Upper lobe of right lung (tissue), 1 donor: Measurements from ENCODE around the gene PDE2A. TPM values are rescaled to one million over a fixed set of nuclear protein-coding genes. Genes with fewer than 3 reads are reported as not detected.

Experiments
- ATAC-seq: fragments of 200-7000 bp; cut with Tn5 transposase; one replicate; pipeline ENCODE4 v1.9.1; 2020; ENCODE audit warnings: mild to moderate bottlenecking, moderate library complexity
- DNase-seq: peaks from one replicate; pipeline ENCODE4 v3.0.0-alpha.2; 2020
- H3K27ac ChIP-seq: fragments of 200-600 bp; one replicate; pipeline ENCODE4 v1.8.0; 2022
- H3K27me3 ChIP-seq: fragments of 200-600 bp; one replicate; pipeline ENCODE4 v1.8.0; 2022; ENCODE audit warnings: mild to moderate bottlenecking
- H3K36me3 ChIP-seq: fragments of 200-600 bp; one replicate; pipeline ENCODE4 v1.8.0; 2022
- H3K4me1 ChIP-seq: fragments of 200-600 bp; one replicate; pipeline ENCODE4 v1.8.0; 2022
- H3K4me3 ChIP-seq: fragments of 200-600 bp; one replicate; pipeline ENCODE4 v1.8.0; 2022; ENCODE audit warnings: mild to moderate bottlenecking
- H3K9me3 ChIP-seq: fragments of 200-600 bp; one replicate; pipeline ENCODE4 v1.8.0; 2022
- intact Hi-C: fragments of 100-400 bp; cut with DNase I; formaldehyde crosslinking; loops from one replicate; pipeline ENCODE4 v1.11.0; 2022
- total RNA-seq: library from RNA; stranded (reverse); fragmentation: NEBNext Ultra II Directional; extraction: Animal tissue kit (Norgen Biotek cat#: 25700); gene quantifications from one replicate; pipeline ENCODE4 v1.2.1, GENCODE V29; 2021
- TF ChIP-seq, protein P1 (sequence below): fragments of 200-600 bp; IDR thresholded peaks from one replicate; pipeline ENCODE4 v1.8.0; 2022; ENCODE audit warnings: antibody characterized with exemption
- donor health status: DM: no; HTN: yes; CAD: no; lungs with severe emphysema.

PDE2A gene
- total RNA-seq, 1 donor from 2014 or later = 27.3 TPM

- Histone ChIP-seq H3K4me3 (peak overlapping the region; percentile 20), H3K27ac (no peak overlapping the region), H3K9me3 (no peaks in the 10 kb centered on the region), H3K4me1 (peaks cover 10% of the 10 kb centered on the region), H3K27me3 (peaks cover 40% of the 10 kb centered on the region), H3K36me3 (no peaks in the 10 kb centered on the region)
- DNase-seq = peak; percentile 74
- TF ChIP-seq, protein P1, sequence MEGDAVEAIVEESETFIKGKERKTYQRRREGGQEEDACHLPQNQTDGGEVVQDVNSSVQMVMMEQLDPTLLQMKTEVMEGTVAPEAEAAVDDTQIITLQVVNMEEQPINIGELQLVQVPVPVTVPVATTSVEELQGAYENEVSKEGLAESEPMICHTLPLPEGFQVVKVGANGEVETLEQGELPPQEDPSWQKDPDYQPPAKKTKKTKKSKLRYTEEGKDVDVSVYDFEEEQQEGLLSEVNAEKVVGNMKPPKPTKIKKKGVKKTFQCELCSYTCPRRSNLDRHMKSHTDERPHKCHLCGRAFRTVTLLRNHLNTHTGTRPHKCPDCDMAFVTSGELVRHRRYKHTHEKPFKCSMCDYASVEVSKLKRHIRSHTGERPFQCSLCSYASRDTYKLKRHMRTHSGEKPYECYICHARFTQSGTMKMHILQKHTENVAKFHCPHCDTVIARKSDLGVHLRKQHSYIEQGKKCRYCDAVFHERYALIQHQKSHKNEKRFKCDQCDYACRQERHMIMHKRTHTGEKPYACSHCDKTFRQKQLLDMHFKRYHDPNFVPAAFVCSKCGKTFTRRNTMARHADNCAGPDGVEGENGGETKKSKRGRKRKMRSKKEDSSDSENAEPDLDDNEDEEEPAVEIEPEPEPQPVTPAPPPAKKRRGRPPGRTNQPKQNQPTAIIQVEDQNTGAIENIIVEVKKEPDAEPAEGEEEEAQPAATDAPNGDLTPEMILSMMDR = peak; percentile 40
- intact Hi-C loops = loop anchor here (5.0 kb wide), 1 partner anchor 62 kb away; no protein-coding TSS in a partner anchor
- peak; percentile 33 for ATAC-seq
Measured at GRCh38 chr11:72589802-72590761, 84.1 kb downstream of the PDE2A start.

DNA sequence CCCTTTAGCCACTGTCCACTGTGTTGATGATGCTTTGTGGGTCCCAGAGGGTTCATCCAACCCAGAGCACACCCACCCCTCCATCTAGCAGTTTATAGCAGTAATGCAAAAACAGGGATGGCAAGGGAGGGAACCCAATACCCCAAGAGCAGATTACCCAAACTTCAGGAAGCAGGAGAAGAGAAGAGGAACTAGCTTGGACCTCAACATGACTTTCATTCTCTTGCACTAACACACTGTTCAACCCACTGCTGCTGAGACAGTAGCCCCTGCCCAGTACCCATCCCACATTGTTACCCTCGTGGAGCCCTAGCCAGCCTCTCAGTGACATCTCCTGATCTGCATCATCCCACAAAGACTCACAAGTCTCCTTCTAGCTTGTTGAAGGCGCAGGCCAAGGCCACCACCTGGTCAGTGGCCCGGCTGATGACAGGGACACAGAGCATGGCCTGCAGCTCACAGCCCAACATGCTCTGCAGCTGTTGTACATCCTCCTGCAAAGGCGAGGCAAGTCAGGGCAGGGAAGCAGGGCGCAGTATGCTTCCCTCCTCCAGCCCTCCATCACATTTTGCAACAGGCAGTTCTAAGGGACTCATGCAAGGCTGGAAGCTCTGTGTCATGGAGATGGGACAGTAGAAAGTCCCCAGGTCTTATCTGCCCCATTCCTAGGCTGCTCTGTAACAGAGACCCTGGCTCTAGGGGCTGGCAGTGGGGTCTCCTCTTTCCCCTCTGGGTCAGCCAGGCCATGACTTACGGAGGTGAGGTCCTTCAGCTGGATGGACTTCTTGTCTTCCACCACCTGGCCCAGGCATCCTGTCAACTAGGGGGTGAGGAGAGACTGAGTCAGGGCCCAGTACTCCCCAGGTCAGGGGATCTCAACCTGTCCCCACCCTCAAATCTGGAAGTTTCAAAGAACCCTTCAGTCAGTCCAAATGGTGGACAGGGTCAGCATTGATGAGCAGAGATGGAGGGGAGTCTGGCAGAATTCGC is 85.5 kb downstream of the PDE2A start:
- peaks cover 49% of the 10 kb centered on the region for H3K27me3 ChIP-seq
- H3K9me3 ChIP-seq = no peaks in the 10 kb centered on the region
- ATAC-seq (no peak), DNase-seq (no peak)
- intact Hi-C loops = no loop called here
- TF ChIP-seq, protein P1 = no peak
- H3K4me3 ChIP-seq = no peak overlapping the region
- H3K4me1 ChIP-seq = peaks cover 15% of the 10 kb centered on the region
- H3K27ac ChIP-seq = no peak overlapping the region
- no peaks in the 10 kb centered on the region for H3K36me3 ChIP-seq

DNA sequence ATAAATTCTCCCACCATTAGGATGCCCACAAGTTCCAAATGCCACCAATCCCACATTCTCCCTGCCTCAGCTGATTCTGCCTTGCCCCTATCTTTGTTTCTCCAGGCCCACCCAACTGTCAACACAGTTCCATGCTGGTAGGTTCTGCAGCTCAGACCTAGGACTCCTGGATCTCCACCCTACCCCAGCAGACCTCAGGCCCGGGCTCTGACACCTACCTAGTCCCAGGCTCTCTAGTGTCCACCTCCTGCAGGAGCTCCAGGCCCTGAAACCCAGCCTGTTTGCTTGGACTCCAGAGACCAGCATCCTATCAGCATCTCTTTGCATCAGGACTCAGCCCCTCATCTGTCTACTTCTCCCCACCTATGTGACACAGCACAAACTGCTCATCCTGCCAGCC is 86.5 kb downstream of the PDE2A start:
- H3K4me3 ChIP-seq = no peak overlapping the region
- H3K27me3 ChIP-seq = peaks cover 49% of the 10 kb centered on the region
- H3K9me3 ChIP-seq = no peaks in the 10 kb centered on the region
- TF ChIP-seq, protein P1 = no peak
- DNase-seq (no peak), ATAC-seq (no peak)
- no peak overlapping the region for H3K27ac ChIP-seq
- peaks cover 15% of the 10 kb centered on the region for H3K4me1 ChIP-seq
- H3K36me3 ChIP-seq = no peaks in the 10 kb centered on the region
- intact Hi-C loops = no loop called here

GRCh38 chr11:72586321-72587090 is 87.7 kb downstream of the PDE2A start:
- intact Hi-C loops = no loop called here
- no peak for DNase-seq

More at GRCh38 chr11:72586321-72587090, 87.7 kb downstream of the PDE2A start:
- TF ChIP-seq, protein P1 = no peak
- no peak for ATAC-seq
- Histone ChIP-seq H3K4me1 (peaks cover 15% of the 10 kb centered on the region), H3K9me3 (no peaks in the 10 kb centered on the region), H3K27me3 (peaks cover 41% of the 10 kb centered on the region), H3K27ac (no peak overlapping the region), H3K36me3 (no peaks in the 10 kb centered on the region), H3K4me3 (no peak overlapping the region)
